PC-9 (cell line): ENCODE measurements around the gene RNASEH2B.

Source experiments
- CTCF ChIP-seq: fragments of 200-600 bp; sonication (generic); conservative IDR thresholded peaks from 2 replicates; pipeline ENCODE4 v1.6.1; 2017; ENCODE audit warnings: mixed run types, antibody characterized with exemption, mild to moderate bottlenecking, moderate library complexity
- EZH2 ChIP-seq: fragments of 200-600 bp; sonication (generic); IDR thresholded peaks from 2 replicates; pipeline ENCODE4 v1.8.0; 2017; ENCODE audit warnings: antibody characterized with exemption, low read depth

- no peak for TF ChIP-seq CTCF
- no peak for TF ChIP-seq EZH2
Observed at GRCh38 chr13:50887151-50887550, 22.4 kb upstream of the RNASEH2B start.
